ENCODE results near the gene MSL2.
A peak's percentile ranks its signal among the peaks of the same experiment; 100 is the strongest.

DNA sequence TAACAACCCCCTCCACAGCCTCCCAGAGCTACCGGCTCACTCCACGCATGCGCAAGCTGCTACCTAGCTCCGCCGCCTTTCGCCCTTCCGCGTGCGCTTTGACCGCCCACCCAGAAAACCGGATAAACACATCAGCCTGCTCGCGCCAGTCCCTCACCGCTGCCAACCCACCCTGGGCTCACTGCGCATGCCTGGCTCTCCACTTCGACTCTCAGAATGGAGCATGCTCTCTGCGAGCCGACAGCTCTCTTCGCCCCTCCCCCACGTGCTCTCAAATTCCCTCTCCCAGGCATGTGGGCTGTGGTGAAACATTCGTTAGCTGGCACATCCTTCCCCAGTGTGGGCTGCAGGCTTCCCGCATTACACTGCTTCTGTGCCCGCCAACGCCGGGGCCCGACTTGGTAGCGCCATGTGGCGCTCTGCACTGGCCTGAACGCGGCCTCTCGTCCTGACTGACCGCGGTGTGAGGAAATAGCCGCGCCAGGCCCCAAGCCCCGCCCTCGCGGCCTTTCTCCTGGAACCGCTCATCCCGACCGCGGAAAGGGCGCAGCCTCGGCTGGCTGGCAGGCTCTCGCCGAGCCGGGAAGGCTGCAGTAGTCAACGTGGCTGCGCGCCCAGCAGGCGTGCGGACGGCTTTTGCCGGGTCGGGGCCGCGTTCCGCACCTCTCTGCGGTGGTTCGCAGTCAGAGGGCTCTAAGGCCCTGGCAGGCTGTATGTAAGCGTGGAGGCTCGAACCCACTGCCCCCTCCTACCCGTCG lies 445 bp upstream of the MSL2 start:
- TF ChIP-seq, protein P1, sequence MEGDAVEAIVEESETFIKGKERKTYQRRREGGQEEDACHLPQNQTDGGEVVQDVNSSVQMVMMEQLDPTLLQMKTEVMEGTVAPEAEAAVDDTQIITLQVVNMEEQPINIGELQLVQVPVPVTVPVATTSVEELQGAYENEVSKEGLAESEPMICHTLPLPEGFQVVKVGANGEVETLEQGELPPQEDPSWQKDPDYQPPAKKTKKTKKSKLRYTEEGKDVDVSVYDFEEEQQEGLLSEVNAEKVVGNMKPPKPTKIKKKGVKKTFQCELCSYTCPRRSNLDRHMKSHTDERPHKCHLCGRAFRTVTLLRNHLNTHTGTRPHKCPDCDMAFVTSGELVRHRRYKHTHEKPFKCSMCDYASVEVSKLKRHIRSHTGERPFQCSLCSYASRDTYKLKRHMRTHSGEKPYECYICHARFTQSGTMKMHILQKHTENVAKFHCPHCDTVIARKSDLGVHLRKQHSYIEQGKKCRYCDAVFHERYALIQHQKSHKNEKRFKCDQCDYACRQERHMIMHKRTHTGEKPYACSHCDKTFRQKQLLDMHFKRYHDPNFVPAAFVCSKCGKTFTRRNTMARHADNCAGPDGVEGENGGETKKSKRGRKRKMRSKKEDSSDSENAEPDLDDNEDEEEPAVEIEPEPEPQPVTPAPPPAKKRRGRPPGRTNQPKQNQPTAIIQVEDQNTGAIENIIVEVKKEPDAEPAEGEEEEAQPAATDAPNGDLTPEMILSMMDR (IDR thresholded peaks at IDR 0.05) = no peak
- TF ChIP-seq POLR2AphosphoS5 (IDR thresholded peaks at IDR 0.05; ENCODE audit: low read depth, low read length) = peak; percentile 84; the same call in 1 of the 2 replicates
- TF ChIP-seq, protein P2, sequence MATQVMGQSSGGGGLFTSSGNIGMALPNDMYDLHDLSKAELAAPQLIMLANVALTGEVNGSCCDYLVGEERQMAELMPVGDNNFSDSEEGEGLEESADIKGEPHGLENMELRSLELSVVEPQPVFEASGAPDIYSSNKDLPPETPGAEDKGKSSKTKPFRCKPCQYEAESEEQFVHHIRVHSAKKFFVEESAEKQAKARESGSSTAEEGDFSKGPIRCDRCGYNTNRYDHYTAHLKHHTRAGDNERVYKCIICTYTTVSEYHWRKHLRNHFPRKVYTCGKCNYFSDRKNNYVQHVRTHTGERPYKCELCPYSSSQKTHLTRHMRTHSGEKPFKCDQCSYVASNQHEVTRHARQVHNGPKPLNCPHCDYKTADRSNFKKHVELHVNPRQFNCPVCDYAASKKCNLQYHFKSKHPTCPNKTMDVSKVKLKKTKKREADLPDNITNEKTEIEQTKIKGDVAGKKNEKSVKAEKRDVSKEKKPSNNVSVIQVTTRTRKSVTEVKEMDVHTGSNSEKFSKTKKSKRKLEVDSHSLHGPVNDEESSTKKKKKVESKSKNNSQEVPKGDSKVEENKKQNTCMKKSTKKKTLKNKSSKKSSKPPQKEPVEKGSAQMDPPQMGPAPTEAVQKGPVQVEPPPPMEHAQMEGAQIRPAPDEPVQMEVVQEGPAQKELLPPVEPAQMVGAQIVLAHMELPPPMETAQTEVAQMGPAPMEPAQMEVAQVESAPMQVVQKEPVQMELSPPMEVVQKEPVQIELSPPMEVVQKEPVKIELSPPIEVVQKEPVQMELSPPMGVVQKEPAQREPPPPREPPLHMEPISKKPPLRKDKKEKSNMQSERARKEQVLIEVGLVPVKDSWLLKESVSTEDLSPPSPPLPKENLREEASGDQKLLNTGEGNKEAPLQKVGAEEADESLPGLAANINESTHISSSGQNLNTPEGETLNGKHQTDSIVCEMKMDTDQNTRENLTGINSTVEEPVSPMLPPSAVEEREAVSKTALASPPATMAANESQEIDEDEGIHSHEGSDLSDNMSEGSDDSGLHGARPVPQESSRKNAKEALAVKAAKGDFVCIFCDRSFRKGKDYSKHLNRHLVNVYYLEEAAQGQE (IDR thresholded peaks at IDR 0.05; ENCODE audit: insufficient read depth in 1 of 2, low read depth in 2 of 2, low read length in 1 of 2) = 0 out of 4 replicates have a peak, but pooled peaks of 1 of the 2 experiments have one; percentile 26
